NCI-H460 (cell line): Measurements from ENCODE around the gene AGO1. TPM values are rescaled to one million over a fixed set of nuclear protein-coding genes. Genes with fewer than 3 reads are reported as not detected.
A peak's percentile ranks its signal among the peaks of the same experiment; 100 is the strongest.

Experiments
- DNase-seq: peaks from one replicate; pipeline ENCODE4 v3.0.0-alpha.2; 2016; ENCODE audit warnings: low read depth; ENCODE audit errors: extremely low read depth
- total RNA-seq: library from RNA; depleted of rRNA; stranded (reverse); fragments of >200 nt; shearing (Covaris generic); gene quantifications from 2 replicates; pipeline ENCODE4 v1.2.3, GENCODE V29; 2014

AGO1 gene
- total RNA-seq, 1 experiment from 2014 or later = 6.7 TPM

- no peak for DNase-seq
Measured at GRCh38 chr1:35902671-35903070, 19.7 kb downstream of the AGO1 start.

GRCh38 chr1:35914717-35915116 is 31.7 kb downstream of the AGO1 start:
- DNase-seq = no peak

GRCh38 chr1:35915693-35916092 is 32.7 kb downstream of the AGO1 start:
- DNase-seq = no peak

GRCh38 chr1:35923791-35924221 is 40.8 kb downstream of the AGO1 start:
- no peak for DNase-seq

- no peak for DNase-seq
Measured at GRCh38 chr1:35924838-35925237, 41.8 kb downstream of the AGO1 start.

GRCh38 chr1:35925741-35926140 is 42.7 kb downstream of the AGO1 start:
- no peak for DNase-seq

GRCh38 chr1:35927472-35927871 is 44.5 kb downstream of the AGO1 start:
- no peak for DNase-seq

GRCh38 chr1:35929730-35930592 is 47.0 kb downstream of the AGO1 start:
- DNase-seq = no peak

- peak; percentile 45 for DNase-seq
Measured at GRCh38 chr1:35930593-35931445, 47.8 kb downstream of the AGO1 start, which contains the start of gene AGO3. TSS of gene AGO3 (plus strand) at chr1:35931105. CDS start at chr1:35931427, 322 bp downstream.

GRCh38 chr1:35931446-35932157 is 48.6 kb downstream of the AGO1 start:
- DNase-seq = no peak

GRCh38 chr1:35932158-35932636 is 49.2 kb downstream of the AGO1 start:
- no peak for DNase-seq

GRCh38 chr1:35932941-35933340 is 49.9 kb downstream of the AGO1 start:
- DNase-seq = no peak

- DNase-seq = no peak
Measured at GRCh38 chr1:35935442-35936388, 52.7 kb downstream of the AGO1 start.

GRCh38 chr1:35936838-35937237 is 53.8 kb downstream of the AGO1 start:
- no peak for DNase-seq

GRCh38 chr1:35939484-35939883 is 56.5 kb downstream of the AGO1 start:
- no peak for DNase-seq

GRCh38 chr1:35945327-35945726 is 62.3 kb downstream of the AGO1 start:
- no peak for DNase-seq

- DNase-seq = no peak
Measured at GRCh38 chr1:35947547-35947946, 64.5 kb downstream of the AGO1 start.

GRCh38 chr1:35958558-35958957 is 75.5 kb downstream of the AGO1 start:
- DNase-seq = no peak

- DNase-seq = no peak
Measured at GRCh38 chr1:35959304-35959703, 76.3 kb downstream of the AGO1 start.

- DNase-seq = no peak
Measured at GRCh38 chr1:35962952-35963351, 79.9 kb downstream of the AGO1 start.
